Trophoblast cell (in vitro differentiated cells and primary cell): ENCODE measurements around the gene ACP1.

Source experiments
- DNase-seq, 2 donors: peaks; one replicate each; pipeline ENCODE4 v3.0.0-alpha.2; 2016
- H2AFZ ChIP-seq: 2 replicates; pipeline ENCODE4 v1.6.1; 2013; ENCODE audit warnings: low read length, moderate library complexity, mild to moderate bottlenecking; ENCODE audit not compliant: insufficient read depth, poor library complexity
- H2AK5ac ChIP-seq: 2 replicates; pipeline ENCODE4 v1.6.1; 2013; ENCODE audit warnings: mild to moderate bottlenecking, low read length
- H2BK120ac ChIP-seq: 2 replicates; pipeline ENCODE4 v1.6.1; 2013; ENCODE audit warnings: low read length, mild to moderate bottlenecking, moderate library complexity; ENCODE audit not compliant: insufficient read depth, poor library complexity
- H2BK12ac ChIP-seq: 2 replicates; pipeline ENCODE4 v1.6.1; 2013; ENCODE audit warnings: mild to moderate bottlenecking, low read length, moderate library complexity
- H2BK5ac ChIP-seq: 2 replicates; pipeline ENCODE4 v1.6.1; 2013; ENCODE audit warnings: low read length, low read depth, moderate library complexity, mild to moderate bottlenecking; ENCODE audit not compliant: poor library complexity
- H3K14ac ChIP-seq: 2 replicates; pipeline ENCODE4 v1.6.1; 2013; ENCODE audit warnings: mild to moderate bottlenecking, low read length
- H3K18ac ChIP-seq: 2 replicates; pipeline ENCODE4 v1.6.1; 2013; ENCODE audit warnings: mild to moderate bottlenecking, low read length
- H3K23ac ChIP-seq: 2 replicates; pipeline ENCODE4 v1.6.1; 2013; ENCODE audit warnings: low read length
- H3K27ac ChIP-seq: 2 replicates; pipeline ENCODE4 v1.5.1; 2013; ENCODE audit warnings: low read depth, mild to moderate bottlenecking, inconsistent platforms, low read length, moderate library complexity
- H3K27me3 ChIP-seq: 2 replicates; pipeline ENCODE4 v1.6.1; 2013; ENCODE audit warnings: inconsistent platforms, mild to moderate bottlenecking, low read length, moderate library complexity; ENCODE audit not compliant: insufficient read depth
- H3K36me3 ChIP-seq, 2 experiments: 1 replicate in 1 of 2; 2 replicates in 1 of 2; pipeline ENCODE4 v1.6.1; 2013; ENCODE audit warnings: low read length in 2 of 2, mild to moderate bottlenecking in 2 of 2, moderate library complexity in 1 of 2; ENCODE audit not compliant: insufficient read depth in 2 of 2, control insufficient read depth in 1 of 2
- H3K4ac ChIP-seq: 2 replicates; pipeline ENCODE4 v1.6.1; 2013; ENCODE audit warnings: low read depth, mild to moderate bottlenecking, low read length, moderate library complexity
- H3K4me1 ChIP-seq, 2 experiments: 1 replicate in 1 of 2; 2 replicates in 1 of 2; pipeline ENCODE4 v1.6.1; 2013; ENCODE audit warnings: low read length in 2 of 2, mild to moderate bottlenecking in 2 of 2, moderate library complexity in 1 of 2; ENCODE audit not compliant: insufficient read depth in 2 of 2, control insufficient read depth in 1 of 2
- H3K4me2 ChIP-seq: 2 replicates; pipeline ENCODE4 v1.6.1; 2013; ENCODE audit warnings: inconsistent platforms, mild to moderate bottlenecking, low read length, moderate library complexity
- H3K4me3 ChIP-seq: 2 replicates; pipeline ENCODE4 v1.5.1; 2013; ENCODE audit warnings: mild to moderate bottlenecking, low read depth, low read length, inconsistent platforms
- H3K79me1 ChIP-seq: one replicate; pipeline ENCODE4 v1.6.1; 2013; ENCODE audit warnings: low read length
- H3K79me2 ChIP-seq: 2 replicates; pipeline ENCODE4 v1.6.1; 2013; ENCODE audit warnings: low read length, mild to moderate bottlenecking; ENCODE audit not compliant: control insufficient read depth, insufficient read depth, poor library complexity
- H3K9ac ChIP-seq: 2 replicates; pipeline ENCODE4 v1.6.1; 2013; ENCODE audit warnings: mild to moderate bottlenecking, low read length
- H3K9me3 ChIP-seq: 2 replicates; pipeline ENCODE4 v1.6.1; 2013; ENCODE audit warnings: low read depth, mild to moderate bottlenecking, control low read depth, inconsistent platforms, low read length; ENCODE audit not compliant: insufficient read depth
- H4K12ac ChIP-seq: 2 replicates; pipeline ENCODE4 v1.6.1; 2013; ENCODE audit warnings: low read depth, mild to moderate bottlenecking, low read length, moderate library complexity
- H4K8ac ChIP-seq: 2 replicates; pipeline ENCODE4 v1.6.1; 2013; ENCODE audit warnings: low read depth, mild to moderate bottlenecking, low read length, moderate library complexity
- H4K91ac ChIP-seq: one replicate; pipeline ENCODE4 v1.6.1; 2013; ENCODE audit warnings: low read depth, mild to moderate bottlenecking, low read length, moderate library complexity
- WGBS: extraction: QIAGEN DNeasy Blood & Tissue Kit; methylation state at CpG from one replicate; pipeline ENCODE4 v1.1.7; 2013; ENCODE audit warnings: missing lambda C conversion rate; ENCODE audit not compliant: insufficient read length, insufficient coverage; ENCODE audit errors: extremely low coverage; 5-methylcytosine and 5-hydroxymethylcytosine counted together

The ACP1 gene

DNA sequence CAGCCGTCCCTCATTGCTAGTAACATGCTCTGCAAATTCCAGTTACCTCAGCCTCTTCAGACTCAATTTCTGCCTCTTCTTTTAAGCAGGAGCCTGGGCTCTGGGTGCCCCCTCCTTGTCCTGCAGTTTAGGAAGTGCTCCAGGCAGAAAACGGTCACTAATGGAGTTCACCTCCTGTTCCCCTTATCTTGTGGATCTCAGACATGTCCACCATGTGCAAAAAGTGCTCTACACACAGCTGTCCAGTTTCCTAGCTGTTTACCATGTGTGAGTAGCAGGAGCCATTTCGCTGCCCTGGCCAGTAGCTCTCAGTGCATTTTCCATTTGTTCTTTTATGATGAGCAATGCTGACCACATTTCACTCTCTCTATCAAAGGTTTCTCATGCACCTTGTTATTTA is 5.8 kb upstream of the ACP1 start:
- H2BK120ac ChIP-seq, result no peak overlapping the region
- H3K27ac ChIP-seq, result no peak overlapping the region
- no peak overlapping the region for H2AK5ac ChIP-seq
- peaks cover 6% of the 10 kb centered on the region for H3K79me1 ChIP-seq
- no peak overlapping the region for H2BK5ac ChIP-seq
- H4K91ac ChIP-seq, result no peak overlapping the region
- H3K4me3 ChIP-seq, result no peak overlapping the region
- H3K9me3 ChIP-seq, result no peaks in the 10 kb centered on the region
- no peak overlapping the region for H3K4me2 ChIP-seq
- no peaks in the 10 kb centered on the region for H3K36me3 ChIP-seq
- no peak overlapping the region for H3K4ac ChIP-seq
- H3K14ac ChIP-seq, result no peak overlapping the region
- no CpG with 5 or more reads among the region's 3 CpGs for WGBS
- no peak overlapping the region for H2BK12ac ChIP-seq
- H3K23ac ChIP-seq, result no peak overlapping the region
- no peak overlapping the region for H2AFZ ChIP-seq
- peaks cover 4% of the 10 kb centered on the region for H3K79me2 ChIP-seq
- H3K4me1 ChIP-seq, result peaks cover 4 to 15% of the 10 kb centered on the region in 2 experiments
- no peak overlapping the region for H4K8ac ChIP-seq
- H4K12ac ChIP-seq, result no peak overlapping the region
- no peaks in the 10 kb centered on the region for H3K27me3 ChIP-seq
- H3K9ac ChIP-seq, result no peak overlapping the region
- H3K18ac ChIP-seq, result no peak overlapping the region
- no peak for DNase-seq

DNA sequence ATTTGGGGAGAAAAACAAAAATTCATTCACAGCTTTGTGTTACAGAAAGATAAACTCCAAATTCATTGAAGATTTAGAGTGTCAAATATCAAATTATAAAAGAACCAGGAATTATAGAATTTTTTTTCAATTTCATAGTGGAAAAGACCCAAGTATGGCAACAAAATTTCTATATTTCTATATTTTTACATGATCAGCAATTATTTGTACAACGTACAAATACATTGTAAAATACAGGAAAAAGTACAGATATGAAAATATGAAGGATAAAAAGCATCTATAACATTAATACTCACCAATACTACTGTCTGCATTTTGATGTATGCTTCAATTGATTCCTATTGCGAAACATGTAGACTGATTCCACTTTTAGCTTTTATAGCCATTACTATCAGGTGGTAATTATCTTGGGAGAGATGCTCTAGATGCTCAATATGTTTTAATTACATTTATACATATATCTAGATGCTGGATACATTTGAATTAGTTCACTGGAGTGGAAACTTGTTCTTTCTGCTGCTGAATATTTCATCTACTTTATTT is 4.9 kb upstream of the ACP1 start:
- Histone ChIP-seq H3K18ac (no peak overlapping the region), H2BK5ac (no peak overlapping the region), H2BK120ac (no peak overlapping the region), H4K12ac (no peak overlapping the region), H3K27me3 (no peaks in the 10 kb centered on the region), H2AK5ac (no peak overlapping the region), H2BK12ac (no peak overlapping the region), H3K4ac (no peak overlapping the region), H3K4me3 (no peak overlapping the region), H3K9me3 (no peaks in the 10 kb centered on the region), H3K23ac (no peak overlapping the region), H3K9ac (no peak overlapping the region), H2AFZ (no peak overlapping the region), H3K79me1 (peaks cover 11% of the 10 kb centered on the region), H3K4me2 (no peak overlapping the region), H3K27ac (no peak overlapping the region), H3K36me3 (no peaks in the 10 kb centered on the region), H4K91ac (no peak overlapping the region), H3K14ac (no peak overlapping the region), H3K4me1 (peaks cover 4 to 15% of the 10 kb centered on the region in 2 experiments), H3K79me2 (peaks cover 9% of the 10 kb centered on the region), H4K8ac (no peak overlapping the region)
- DNase-seq, result no peak
- WGBS, result no CpG with 5 or more reads among the region's 2 CpGs

DNA sequence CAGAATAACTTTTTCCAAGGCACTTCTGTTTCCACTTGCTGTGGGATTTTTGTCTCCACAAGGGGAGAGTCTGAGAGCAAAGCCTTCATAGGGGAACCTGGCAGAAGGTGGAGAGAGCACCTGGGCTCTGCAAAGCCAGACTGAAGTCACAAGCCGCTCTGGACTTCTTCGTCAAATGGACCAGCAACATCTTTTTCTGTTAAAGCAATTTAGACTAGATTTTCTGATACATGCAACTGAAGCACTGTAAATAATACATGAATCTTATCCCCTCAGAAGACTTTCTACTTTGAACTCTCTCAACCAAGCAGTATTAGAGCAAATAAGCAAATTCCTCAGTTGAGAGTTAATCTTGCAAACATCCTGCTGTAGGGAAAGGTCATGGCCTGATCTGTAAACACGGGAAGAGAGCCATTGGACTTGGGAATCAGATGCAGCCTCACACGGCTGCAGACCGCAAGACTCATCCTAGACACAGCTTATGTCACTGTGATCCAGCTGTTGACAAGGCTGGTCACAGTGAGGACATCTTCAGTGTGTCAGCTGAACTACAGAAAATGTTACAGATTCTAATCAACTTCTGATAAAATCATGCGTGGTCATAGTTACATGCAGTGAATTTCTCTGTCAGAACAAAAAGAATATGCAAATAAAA is 4.1 kb upstream of the ACP1 start:
- Histone ChIP-seq H4K91ac (no peak overlapping the region), H3K4ac (peak overlapping the region; percentile 12), H3K27ac (no peak overlapping the region), H3K4me3 (no peak overlapping the region), H3K27me3 (no peaks in the 10 kb centered on the region), H3K79me2 (peaks cover 14% of the 10 kb centered on the region), H3K79me1 (peaks cover 13% of the 10 kb centered on the region), H4K8ac (no peak overlapping the region), H3K18ac (no peak overlapping the region), H3K14ac (no peak overlapping the region), H2AK5ac (no peak overlapping the region), H3K9me3 (no peaks in the 10 kb centered on the region), H3K36me3 (no peaks in the 10 kb centered on the region), H3K4me2 (no peak overlapping the region), H3K9ac (peak overlapping the region; percentile 65), H3K23ac (peak overlapping the region; percentile 91), H4K12ac (no peak overlapping the region), H2BK120ac (no peak overlapping the region), H2BK12ac (no peak overlapping the region), H3K4me1 (peaks cover 4 to 16% of the 10 kb centered on the region in 2 experiments), H2AFZ (no peak overlapping the region), H2BK5ac (no peak overlapping the region)
- peak; percentile 54 to 77 for DNase-seq
- WGBS, result no CpG with 5 or more reads among the region's 6 CpGs

DNA sequence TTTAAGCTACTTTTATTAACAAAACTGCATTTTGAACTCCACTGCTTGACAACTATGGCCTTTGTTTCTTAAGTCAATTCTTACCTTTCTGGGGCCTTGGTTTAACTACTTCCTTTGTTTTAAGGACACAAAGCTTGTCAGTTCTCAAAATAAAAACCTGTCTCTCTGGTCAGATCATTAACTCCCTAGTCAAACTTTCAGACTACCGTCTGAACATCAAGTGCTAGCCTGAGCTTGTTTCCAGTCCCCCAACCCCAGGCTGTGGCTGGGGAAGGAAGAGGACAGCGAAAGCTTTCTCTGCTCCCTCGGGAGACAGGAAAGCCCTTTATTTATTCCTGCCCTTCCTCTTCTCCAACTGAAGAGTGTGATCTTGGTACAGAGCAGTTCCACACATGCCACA is 2.6 kb upstream of the ACP1 start:
- no peaks in the 10 kb centered on the region for H3K9me3 ChIP-seq
- H3K79me2 ChIP-seq, result peaks cover 17% of the 10 kb centered on the region
- no CpG with 5 or more reads among the region's 3 CpGs for WGBS
- no peak overlapping the region for H2AFZ ChIP-seq
- H3K4me2 ChIP-seq, result peak overlapping the region; percentile 33
- no peak overlapping the region for H3K4me3 ChIP-seq
- H4K91ac ChIP-seq, result no peak overlapping the region
- no peak overlapping the region for H2AK5ac ChIP-seq
- peak overlapping the region; percentile 10 for H2BK120ac ChIP-seq
- peak overlapping the region; percentile 77 for H3K27ac ChIP-seq
- no peak for DNase-seq
- H3K4me1 ChIP-seq, result peaks cover 4 to 19% of the 10 kb centered on the region in 2 experiments
- H3K27me3 ChIP-seq, result no peaks in the 10 kb centered on the region
- H2BK5ac ChIP-seq, result peak overlapping the region; percentile 32
- H3K9ac ChIP-seq, result no peak overlapping the region
- no peak overlapping the region for H2BK12ac ChIP-seq
- H3K14ac ChIP-seq, result peak overlapping the region; percentile 36
- H3K79me1 ChIP-seq, result peaks cover 13% of the 10 kb centered on the region
- H3K4ac ChIP-seq, result no peak overlapping the region
- H4K12ac ChIP-seq, result no peak overlapping the region
- H3K23ac ChIP-seq, result no peak overlapping the region
- H4K8ac ChIP-seq, result peak overlapping the region; percentile 44
- H3K18ac ChIP-seq, result no peak overlapping the region
- H3K36me3 ChIP-seq, result no peaks in the 10 kb centered on the region
